HepG2 (cell line): ENCODE results near the gene SSR2. TPM values are rescaled to one million over a fixed set of nuclear protein-coding genes. Genes with fewer than 3 reads are reported as not detected.
A peak's percentile ranks its signal among the peaks of the same experiment; 100 is the strongest.

Source experiments
- ATAC-seq: fragments of 200-7000 bp; cut with Tn5 transposase; 3 replicates; pipeline ENCODE4 v1.9.1; 2020; ENCODE audit warnings: mild to moderate bottlenecking, moderate library complexity
- BruUV-seq: library from RNA; stranded (reverse); fragments of 400-500 nt; replicated peaks from 2 replicates; lab custom pipeline; 2021; lab: Mats Ljungman, UMichigan
- CTCF ChIA-PET: fragments of 300-600 bp; formaldehyde crosslinking; extraction: SDS; loops from one replicate; lab custom pipeline; 2021; ENCODE audit warnings: low total read pairs, inconsistent platforms, low intra/inter-chr PET ratio; lab: Yijun Ruan, JAX
- POLR2A ChIA-PET: fragments of 350-600 bp; sonication (Branson Sonifier 250); formaldehyde crosslinking; loops from one replicate; lab custom pipeline; 2020; ENCODE audit warnings: antibody characterized with exemption, inconsistent platforms; lab: Yijun Ruan, JAX
- DNase-seq: peaks from one replicate; pipeline ENCODE4 v3.0.0-alpha.2; 2015; ENCODE audit warnings: low spot score
- FAIRE-seq: peaks from 3 replicates; lab custom pipeline; 2011; peaks lifted over from hg19 to GRCh38; lab: Jason Lieb, UNC
- H2AFZ ChIP-seq: one replicate; pipeline ENCODE4 v1.6.1; 2011; ENCODE audit warnings: low read length, inconsistent platforms
- H3K27ac ChIP-seq: fragments of 300-600 bp; 3 replicates; pipeline ENCODE4 v1.8.0; 2011; ENCODE audit warnings: mixed run types, mild to moderate bottlenecking, mixed read lengths, low read length, inconsistent platforms; ENCODE audit not compliant: insufficient read depth; ENCODE audit errors: extremely low read length
- H3K27me3 ChIP-seq, 2 experiments: fragments of 200-600 bp in 1 of 2; 2 replicates in 1 of 2; 3 replicates in 1 of 2; pipeline versions ENCODE4 v1.6.0 to v1.8.0; 2011; ENCODE audit warnings: low read length in 2 of 2, mild to moderate bottlenecking in 2 of 2, moderate library complexity in 2 of 2, inconsistent platforms in 1 of 2; ENCODE audit not compliant: insufficient read depth in 2 of 2, control insufficient read depth in 1 of 2
- H3K36me3 ChIP-seq, 2 experiments: fragments of 200-600 bp in 1 of 2; replicated peaks in 1 of 2; 2 replicates in 1 of 2; 3 replicates in 1 of 2; pipeline versions ENCODE4 v1.5.1 to v1.8.0; 2011; ENCODE audit warnings: low read length in 2 of 2, inconsistent platforms in 1 of 2; ENCODE audit not compliant: insufficient read depth in 2 of 2, control insufficient read depth in 1 of 2
- H3K4me1 ChIP-seq: 2 replicates; pipeline ENCODE4 v1.5.1; 2012; ENCODE audit warnings: low read length, inconsistent platforms; ENCODE audit not compliant: insufficient read depth
- H3K4me2 ChIP-seq: 2 replicates; pipeline ENCODE4 v1.6.0; 2011; ENCODE audit warnings: low read depth, low read length, inconsistent platforms
- H3K4me3 ChIP-seq, 3 experiments: fragments of 200-600 bp in 1 of 3; sonication (generic), shearing (Covaris generic) in 1 of 3; replicated peaks in 1 of 3; 2 replicates each; pipeline ENCODE4 v1.5.1; 2011 to 2016; ENCODE audit warnings: low read length in 3 of 3, inconsistent platforms in 2 of 3, low read depth in 2 of 3, mild to moderate bottlenecking in 2 of 3, control low read depth in 1 of 3, mixed read lengths in 1 of 3; ENCODE audit not compliant: insufficient read depth in 1 of 3
- H3K79me2 ChIP-seq: one replicate; pipeline ENCODE4 v1.6.1; 2011; ENCODE audit warnings: low read length, inconsistent platforms; ENCODE audit not compliant: insufficient read depth
- H3K9ac ChIP-seq: 2 replicates; pipeline ENCODE4 v1.6.0; 2011; ENCODE audit warnings: mild to moderate bottlenecking, low read depth, low read length, inconsistent platforms; ENCODE audit not compliant: insufficient read depth
- H3K9me3 ChIP-seq: 2 replicates; pipeline ENCODE4 v1.5.1; 2012; ENCODE audit warnings: mild to moderate bottlenecking, low read length
- H4K20me1 ChIP-seq: 2 replicates; pipeline ENCODE4 v1.6.0; 2011; ENCODE audit warnings: inconsistent platforms, mild to moderate bottlenecking, low read length, moderate library complexity; ENCODE audit not compliant: insufficient read depth
- CREB1 ChIP-seq, 2 experiments: fragments of 450-650 bp in 1 of 2; IDR thresholded peaks; 2 replicates each; pipeline ENCODE4 v1.6.1; 2016 to 2017; ENCODE audit warnings: control low read depth in 1 of 2, mild to moderate bottlenecking in 1 of 2, missing compliant biosample characterization in 1 of 2, missing genetic modification characterization in 1 of 2
- DNMT3B ChIP-seq: conservative IDR thresholded peaks from 2 replicates; pipeline ENCODE4 v1.6.1; 2016; ENCODE audit warnings: missing biosample characterization, control low read depth
- ETV5 ChIP-seq: IDR thresholded peaks from 2 replicates; pipeline ENCODE4 v1.6.1; 2018; ENCODE audit warnings: missing biosample characterization, missing genetic modification reagents, inconsistent platforms, borderline replicate concordance
- GFI1 ChIP-seq: sonication (generic); formaldehyde crosslinking; IDR thresholded peaks from 2 replicates; pipeline ENCODE4 v1.5.0; 2020; ENCODE audit warnings: missing genetic modification reagents, mild to moderate bottlenecking, borderline replicate concordance
- MAFG ChIP-seq: sonication (generic); formaldehyde crosslinking; IDR thresholded peaks from 2 replicates; pipeline ENCODE4 v1.5.1; 2020; ENCODE audit warnings: mild to moderate bottlenecking, missing genetic modification reagents
- NR0B2 ChIP-seq: sonication (generic); formaldehyde crosslinking; IDR thresholded peaks from 2 replicates; pipeline ENCODE4 v1.4.0; 2020; ENCODE audit warnings: mild to moderate bottlenecking, missing genetic modification reagents
- RAD21 ChIP-seq: fragments of 450-650 bp; formaldehyde crosslinking; IDR thresholded peaks from 2 replicates; pipeline ENCODE4 v1.5.0; 2020; ENCODE audit warnings: mild to moderate bottlenecking
- RARA ChIP-seq: IDR thresholded peaks from 2 replicates; pipeline ENCODE4 v1.6.1; 2016; ENCODE audit warnings: missing genetic modification reagents, missing compliant biosample characterization
- SMARCE1 ChIP-seq: fragments of 450-650 bp; IDR thresholded peaks from 2 replicates; pipeline ENCODE4 v1.6.1; 2017; ENCODE audit warnings: borderline replicate concordance
- TARDBP ChIP-seq: sonication (generic); formaldehyde crosslinking; IDR thresholded peaks from 2 replicates; pipeline ENCODE4 v1.8.0; 2022; ENCODE audit warnings: mild to moderate bottlenecking, missing genetic modification reagents
- ZNF441 ChIP-seq: sonication (generic); formaldehyde crosslinking; IDR thresholded peaks from 2 replicates; pipeline ENCODE4 v1.7.0; 2021; ENCODE audit warnings: missing genetic modification reagents, borderline replicate concordance
- ZNF605 ChIP-seq: sonication (generic); formaldehyde crosslinking; IDR thresholded peaks from 2 replicates; pipeline ENCODE4 v1.8.0; 2022; ENCODE audit warnings: mild to moderate bottlenecking, missing genetic modification reagents
- ZZZ3 ChIP-seq: sonication (generic); formaldehyde crosslinking; IDR thresholded peaks from 2 replicates; pipeline ENCODE4 v1.4.0; 2020; ENCODE audit warnings: missing genetic modification reagents, mild to moderate bottlenecking, borderline replicate concordance
- WGBS: methylation state at CpG from one replicate; pipeline ENCODE4 v1.1.6; 2017; ENCODE audit warnings: low lambda C conversion rate; 5-methylcytosine and 5-hydroxymethylcytosine counted together
- in situ Hi-C: cut with HindIII; loops from 2 replicates; pipeline ENCODE4 v1.10.0; 2017; ENCODE audit warnings: low pct_unique_long_range_greater_than_20kb; ENCODE audit not compliant: extremely low pct_ligation_motif_present
- intact Hi-C: fragments of 100-400 bp; cut with micrococcal nuclease; formaldehyde crosslinking; loops from one replicate; pipeline ENCODE4 v1.10.0; 2022; ENCODE audit not compliant: unreplicated experiment
- polyA plus RNA-seq, 8 experiments: library from polyadenylated mRNA; depleted of rRNA in 3 of 8; stranded (reverse) in 7 of 8; unstranded in 1 of 8; fragments of >200 nt; fragmentation: Illumina TruSeq in 4 of 8; extraction: Trizol in 4 of 8; gene quantifications; 2 replicates each; pipeline versions ENCODE4 v1.2.1 to v1.2.3, GENCODE V29; 2011 to 2016; ENCODE audit warnings: low read depth in 4 of 8, missing spikeins in 1 of 8, mixed read lengths in 1 of 8; ENCODE audit not compliant: insufficient read depth in 1 of 8
- total RNA-seq, 5 experiments: library from RNA; depleted of rRNA; stranded (reverse); fragments of >200 nt; fragmentation: Illumina TruSeq; extraction: Trizol; gene quantifications; 2 replicates each; pipeline ENCODE4 v1.2.3, GENCODE V29; 2016; ENCODE audit warnings: low read depth in 1 of 5

Gene SSR2
- total and polyA plus RNA-seq, 2 of the 13 experiments (the other 11 are each of a cell fraction or from before 2014, with no cell fraction given): 284 to 461 TPM

GRCh38 chr1:156062189-156062588 lies 41.4 kb upstream of the SSR2 start:
- BruUV-seq: no TSS peak
- TF ChIP-seq ZNF441 (no peak), SMARCE1 (no peak), ZNF605 (no peak), GFI1 (CRISPR knock-in tag) (no peak)
- Histone ChIP-seq H3K9ac (no peak overlapping the region), H3K4me2 (no peak overlapping the region), H3K9me3 (no peaks in the 10 kb centered on the region), H3K36me3 (0 out of 5 replicates have a peak, but pooled peaks cover 0 to 5% of the 10 kb centered on the region in 2 experiments), H4K20me1 (no peaks in the 10 kb centered on the region), H3K79me2 (no peaks in the 10 kb centered on the region), H3K4me1 (peaks cover 32% of the 10 kb centered on the region), H3K4me3 (no peak overlapping the region), H2AFZ (no peak overlapping the region), H3K27me3 (no peaks in the 10 kb centered on the region), H3K27ac (no peak overlapping the region)
- FAIRE-seq (no peak), DNase-seq (no peak), ATAC-seq (peak; percentile 23; the same call in 2 of the 3 replicates)
- in situ Hi-C loops: loop anchor here (10.0 kb wide), 1 partner anchor 117 kb away; the partner anchor contains the start of gene RXFP4
- ChIA-PET POLR2A (interaction anchor here (1.3 kb wide), 1 partner anchor 117 kb away, joined by 3 read pairs; no protein-coding TSS in a partner anchor), CTCF (no interaction called here)
- intact Hi-C loops: loop anchor here (10.0 kb wide), 1 partner anchor 57 kb away; no protein-coding TSS in a partner anchor
- 86% methylated on average over 3 of the region's 3 CpGs for WGBS

- H3K4me2 ChIP-seq: no peak within 1 kb of the TSS
- no peaks in the 10 kb centered on the region for H3K27me3 ChIP-seq
- in situ Hi-C loops: loop anchor here (10.0 kb wide), 1 partner anchor 116 kb away; the partner anchor contains the start of gene RXFP4
- BruUV-seq: no TSS peak
- DNase-seq (no peak), ATAC-seq (no peak), FAIRE-seq (no peak)
- 0 out of 5 replicates have a peak, but pooled peaks cover 0 to 5% of the 10 kb centered on the region in 2 experiments for H3K36me3 ChIP-seq
- no peak within 1 kb of the TSS for H3K27ac ChIP-seq
- no peak within 1 kb of the TSS for H3K9ac ChIP-seq
- H4K20me1 ChIP-seq: no peaks in the 10 kb centered on the region
- WGBS: 65% methylated on average over 11 of the region's 11 CpGs
- CTCF ChIA-PET: no interaction called here
- no peak within 1 kb of the TSS for H3K4me3 ChIP-seq
- H3K79me2 ChIP-seq: no peaks in the 10 kb centered on the region
- no peak within 1 kb of the TSS for H2AFZ ChIP-seq
- peaks cover 39% of the 10 kb centered on the region for H3K4me1 ChIP-seq
- no peaks in the 10 kb centered on the region for H3K9me3 ChIP-seq
- intact Hi-C loops: loop anchor here (10.0 kb wide), 1 partner anchor 56 kb away; no protein-coding TSS in a partner anchor
- POLR2A ChIA-PET: interaction anchor here (1.3 kb wide), 1 partner anchor 116 kb away, joined by 3 read pairs; no protein-coding TSS in a partner anchor
- TF ChIP-seq NR0B2 (no peak), RAD21 (CRISPR knock-in tag) (no peak), RARA (CRISPR knock-in tag) (no peak), MAFG (no peak), TARDBP (CRISPR knock-in tag) (no peak), CREB1 (IDR thresholded peaks at IDR 0.05) (peak; percentile 90), CREB1 (CRISPR knock-in tag; IDR thresholded peaks at IDR 0.05) (no peak), ETV5 (CRISPR knock-in tag) (no peak), ZZZ3 (CRISPR knock-in tag) (no peak), DNMT3B (CRISPR knock-in tag) (no peak)
Observed at GRCh38 chr1:156060937-156061636, 40.3 kb upstream of the SSR2 start, which contains the start of gene RAB25. RAB25 (plus strand) TSS chr1:156061160; CDS start chr1:156061401, 241 bp downstream.
